ENCODE measurements around the gene PAN3. TPM values are rescaled to one million over a fixed set of nuclear protein-coding genes. Genes with fewer than 3 reads are reported as not detected.

Gene PAN3
- total RNA-seq, 1 experiment from 2014 or later, result 48.5 TPM

GRCh38 chr13:28324181-28324789, 185.9 kb downstream of the PAN3 start:
- Histone ChIP-seq H2BK120ac (ENCODE audit: low read depth, low read length, poor library complexity, severe bottlenecking) (no peak overlapping the region), H4K5ac (ENCODE audit: insufficient read length, low read depth, low read length) (no peak overlapping the region), H2BK5ac (ENCODE audit: insufficient read length, low read length) (no peak overlapping the region), H3K4me1 (ENCODE audit: insufficient read depth, low read length) (no peaks in the 10 kb centered on the region), H3K4me2 (ENCODE audit: insufficient read depth, insufficient read length, low read length) (no peak overlapping the region), H3K9ac (ENCODE audit: extremely low read depth, insufficient read length, low read length) (no peak overlapping the region), H3K27me3 (ENCODE audit: insufficient read depth, low read length) (no peaks in the 10 kb centered on the region; the same call in 1 of the 2 replicates), H2AK5ac (ENCODE audit: insufficient read length, low read length) (no peak overlapping the region), H2BK15ac (ENCODE audit: low read depth, low read length) (no peak overlapping the region), H3K23ac (ENCODE audit: insufficient read length, low read depth, low read length) (no peak overlapping the region), H3T11ph (ENCODE audit: low read length) (no peak overlapping the region), H2AFZ (ENCODE audit: low read length) (no peak overlapping the region), H2BK20ac (ENCODE audit: low read depth, low read length, poor library complexity, severe bottlenecking) (no peak overlapping the region), H3K14ac (ENCODE audit: insufficient read depth, low read length) (no peak overlapping the region), H3K79me1 (ENCODE audit: insufficient read depth, low read depth, low read length, poor library complexity, severe bottlenecking) (no peaks in the 10 kb centered on the region), H3K27ac (ENCODE audit: insufficient read length, low read depth, low read length) (no peak overlapping the region), H2BK12ac (ENCODE audit: insufficient read length, low read depth, low read length) (no peak overlapping the region), H4K91ac (ENCODE audit: insufficient read length, low read depth, low read length) (no peak overlapping the region), H3K56ac (ENCODE audit: insufficient read length, low read depth, low read length) (no peak overlapping the region), H3K23me2 (ENCODE audit: insufficient read length, low read depth, low read length, poor library complexity, severe bottlenecking) (no peaks in the 10 kb centered on the region), H3K79me2 (ENCODE audit: insufficient read depth, low read length) (no peaks in the 10 kb centered on the region), H3K9me3 (ENCODE audit: control insufficient read depth, low read depth, low read length) (no peaks in the 10 kb centered on the region), H3K4ac (ENCODE audit: low read depth, low read length) (no peak overlapping the region), H3K18ac (ENCODE audit: insufficient read length, low read depth, low read length) (no peak overlapping the region), H4K20me1 (ENCODE audit: control insufficient read depth, insufficient read depth, insufficient read length) (no peaks in the 10 kb centered on the region), H4K8ac (replicated peaks; ENCODE audit: insufficient read length, low read depth, low read length) (no peak overlapping the region)
- DNase-seq, result peak; percentile 79
- TF ChIP-seq CTCF (conservative IDR thresholded peaks at IDR 0.05), result peak; percentile 86
- Mint-ChIP-seq H3K27me3 (ENCODE audit: low read depth) (no peaks in the 10 kb centered on the region), H3K4me3 (no peak overlapping the region), H3K9me3 (no peaks in the 10 kb centered on the region; a peak in 1 of 5 replicates), H3K4me1 (peaks cover 2 to 10% of the 10 kb centered on the region in 2 experiments; a peak in 2 of 4 replicates), H3K27ac (no peak overlapping the region; a peak in 1 of 7 replicates), H3K36me3 (ENCODE audit: insufficient read depth in 1 of 3, low read depth in 3 of 3) (peaks cover 20 to 30% (median 25%) of the 10 kb centered on the region in 3 experiments; a peak in 6 of 7 replicates)
- WGBS (ENCODE audit: extremely low coverage, insufficient read length, low lambda C conversion rate), result no CpG with 5 or more reads among the region's 4 CpGs
